ENCODE data around the gene COPZ2. TPM values are rescaled to one million over a fixed set of nuclear protein-coding genes. Genes with fewer than 3 reads are reported as not detected.
"Not testable (repeated sequence)": the region's sequence is repeated elsewhere in the genome, so short reads cannot be mapped to it uniquely, and the experiment has no call there.

COPZ2 gene
- total RNA-seq, 1 donor from 2014 or later = 8.0 TPM

- TF ChIP-seq, protein P1, sequence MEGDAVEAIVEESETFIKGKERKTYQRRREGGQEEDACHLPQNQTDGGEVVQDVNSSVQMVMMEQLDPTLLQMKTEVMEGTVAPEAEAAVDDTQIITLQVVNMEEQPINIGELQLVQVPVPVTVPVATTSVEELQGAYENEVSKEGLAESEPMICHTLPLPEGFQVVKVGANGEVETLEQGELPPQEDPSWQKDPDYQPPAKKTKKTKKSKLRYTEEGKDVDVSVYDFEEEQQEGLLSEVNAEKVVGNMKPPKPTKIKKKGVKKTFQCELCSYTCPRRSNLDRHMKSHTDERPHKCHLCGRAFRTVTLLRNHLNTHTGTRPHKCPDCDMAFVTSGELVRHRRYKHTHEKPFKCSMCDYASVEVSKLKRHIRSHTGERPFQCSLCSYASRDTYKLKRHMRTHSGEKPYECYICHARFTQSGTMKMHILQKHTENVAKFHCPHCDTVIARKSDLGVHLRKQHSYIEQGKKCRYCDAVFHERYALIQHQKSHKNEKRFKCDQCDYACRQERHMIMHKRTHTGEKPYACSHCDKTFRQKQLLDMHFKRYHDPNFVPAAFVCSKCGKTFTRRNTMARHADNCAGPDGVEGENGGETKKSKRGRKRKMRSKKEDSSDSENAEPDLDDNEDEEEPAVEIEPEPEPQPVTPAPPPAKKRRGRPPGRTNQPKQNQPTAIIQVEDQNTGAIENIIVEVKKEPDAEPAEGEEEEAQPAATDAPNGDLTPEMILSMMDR (conservative IDR thresholded peaks at IDR 0.05; ENCODE audit: low read depth, low read length) = no peak
- no peak for DNase-seq (ENCODE audit: low read depth)
- no peak overlapping the region for H3K4me3 ChIP-seq (ENCODE audit: low read depth, low read length)
Measured at GRCh38 chr17:47992216-47992615, 45.4 kb downstream of the COPZ2 start.

DNA sequence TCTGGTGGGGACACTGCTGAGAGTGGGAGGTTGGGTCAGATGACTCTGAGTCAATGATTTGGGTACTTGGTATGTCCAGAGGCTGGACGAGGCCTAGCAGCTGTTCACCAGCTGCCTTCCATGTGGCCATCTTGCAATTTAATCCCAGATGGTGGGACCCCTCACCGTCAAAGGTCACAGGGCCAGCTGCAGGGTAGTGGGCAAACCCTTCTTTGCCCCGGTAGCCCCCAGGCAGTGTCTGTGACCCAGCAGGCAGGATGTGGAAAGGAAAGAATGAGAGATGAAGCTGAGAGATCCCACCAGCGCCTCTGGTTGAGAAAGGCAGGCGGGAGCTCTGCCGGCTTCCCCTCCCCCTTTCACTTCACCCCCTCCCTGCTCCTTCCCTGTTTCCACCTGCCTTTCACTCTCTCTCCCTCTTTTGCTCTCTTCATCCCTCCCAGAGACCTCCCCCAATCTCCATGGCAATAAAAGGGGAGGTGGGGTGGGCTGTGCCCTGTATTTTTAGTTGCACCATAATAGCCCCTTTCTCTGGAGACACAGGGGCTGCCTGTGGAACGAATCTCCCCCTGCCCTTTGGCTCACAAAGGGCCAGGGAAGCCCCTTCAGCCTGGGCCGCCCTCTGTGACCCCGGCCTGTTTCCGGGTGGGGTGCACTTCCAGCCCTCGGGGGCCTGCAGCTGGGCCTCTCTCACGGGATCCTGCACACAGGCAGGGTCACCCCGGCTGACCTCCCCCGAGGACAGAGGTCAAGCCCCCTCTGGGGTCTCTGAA lies 46.5 kb downstream of the COPZ2 start:
- DNase-seq (ENCODE audit: low read depth) = no peak
- no peak overlapping the region for H3K4me3 ChIP-seq (ENCODE audit: low read depth, low read length)
- TF ChIP-seq, protein P1 (conservative IDR thresholded peaks at IDR 0.05; ENCODE audit: low read depth, low read length) = no peak

DNA sequence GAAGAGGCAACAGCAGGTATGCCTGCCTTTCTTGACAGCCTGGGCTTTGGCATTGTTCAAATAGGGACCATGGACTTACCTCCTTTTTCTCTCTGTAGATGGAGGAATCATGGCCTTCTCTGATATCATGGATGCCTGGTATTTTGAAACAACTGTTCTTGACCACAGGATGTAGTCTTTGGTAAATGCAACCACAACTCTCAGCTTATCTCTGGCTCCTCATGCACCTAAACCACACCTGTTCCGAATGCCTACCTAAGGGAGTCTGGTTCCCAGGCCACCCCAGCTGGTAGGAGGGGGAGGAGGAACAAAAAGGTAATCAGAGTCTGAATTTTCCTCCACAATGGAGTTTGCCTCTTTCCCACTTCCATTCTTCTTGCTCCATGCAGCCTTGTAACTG lies 47.9 kb downstream of the COPZ2 start:
- H3K4me3 ChIP-seq (ENCODE audit: low read depth, low read length) = no peak overlapping the region
- TF ChIP-seq, protein P1 (conservative IDR thresholded peaks at IDR 0.05; ENCODE audit: low read depth, low read length) = no peak
- DNase-seq (ENCODE audit: low read depth) = no peak

GRCh38 chr17:47989159-47989558 lies 48.4 kb downstream of the COPZ2 start:
- no peak overlapping the region for H3K4me3 ChIP-seq (ENCODE audit: low read depth, low read length)
- TF ChIP-seq, protein P1 (conservative IDR thresholded peaks at IDR 0.05; ENCODE audit: low read depth, low read length) = no peak
- DNase-seq (ENCODE audit: low read depth) = no peak

DNA sequence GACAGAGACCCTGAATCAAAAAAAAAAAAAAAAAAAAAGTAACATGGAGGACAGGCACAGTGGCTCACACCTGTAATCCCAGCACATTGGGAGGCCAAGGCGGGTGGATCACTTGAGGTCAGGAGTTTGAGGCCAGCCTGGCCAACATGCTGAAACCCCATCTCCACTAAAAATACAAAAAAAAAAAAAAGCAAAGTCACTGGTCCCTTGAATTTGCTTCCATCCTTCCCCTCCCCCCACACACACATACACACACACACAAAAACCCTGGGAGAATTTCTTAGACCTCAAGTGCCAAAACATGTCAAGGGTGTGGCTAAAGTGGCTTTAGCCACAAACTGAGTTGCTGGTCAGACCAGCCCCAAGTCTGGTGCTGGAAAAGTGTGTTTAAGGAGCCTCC lies 49.2 kb downstream of the COPZ2 start:
- H3K4me3 ChIP-seq (ENCODE audit: low read depth, low read length); DNase-seq (ENCODE audit: low read depth): not testable (repeated sequence)

GRCh38 chr17:47987240-47987835 lies 50.3 kb downstream of the COPZ2 start:
- H3K4me3 ChIP-seq (ENCODE audit: low read depth, low read length) = no peak overlapping the region
- no peak for DNase-seq (ENCODE audit: low read depth)
- TF ChIP-seq, protein P1 (conservative IDR thresholded peaks at IDR 0.05; ENCODE audit: low read depth, low read length) = no peak

DNA sequence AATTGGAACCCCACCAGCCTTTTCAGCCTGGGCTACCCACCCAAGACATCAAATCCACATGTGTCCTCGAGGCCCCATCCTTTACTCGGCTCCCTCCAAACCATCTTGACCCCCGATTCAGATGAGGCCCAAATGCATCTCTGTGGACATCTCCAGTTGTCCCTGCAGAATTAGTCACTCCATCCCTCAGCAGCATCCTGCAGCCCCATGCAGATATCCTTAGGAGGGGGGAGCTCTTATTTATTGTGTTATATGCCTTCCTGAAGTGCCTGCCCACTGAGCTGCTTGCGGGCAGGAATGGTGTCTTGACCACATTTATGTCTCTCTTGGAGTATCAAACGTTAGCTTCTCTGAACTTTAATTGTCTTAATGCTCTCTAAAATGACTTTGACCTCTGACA lies 51.1 kb downstream of the COPZ2 start:
- no peak for DNase-seq (ENCODE audit: low read depth)
- TF ChIP-seq, protein P1 (conservative IDR thresholded peaks at IDR 0.05; ENCODE audit: low read depth, low read length) = no peak

More for the DNA sequence above, 51.1 kb downstream of the COPZ2 start:
- H3K4me3 ChIP-seq (ENCODE audit: low read depth, low read length) = no peak overlapping the region

Measured in epithelial cell of proximal tubule (primary cell).